SJCRH30 (cell line): ENCODE results near the gene DOCK10. TPM values are rescaled to one million over a fixed set of nuclear protein-coding genes. Genes with fewer than 3 reads are reported as not detected.

Experiments
- DNase-seq, 2 experiments: peaks; one replicate each; pipeline ENCODE4 v3.0.0-alpha.2; 2015 to 2020
- H3K27ac ChIP-seq: fragments of 250-450 bp; sonication (Bioruptor Pico); 2 replicates; pipeline ENCODE4 v1.5.1; 2020; ENCODE audit warnings: mild to moderate bottlenecking, moderate library complexity
- H3K27me3 ChIP-seq: fragments of 250-450 bp; sonication (Bioruptor Pico); 2 replicates; pipeline ENCODE4 v1.5.1; 2020; ENCODE audit warnings: mild to moderate bottlenecking, moderate library complexity
- H3K36me3 ChIP-seq: fragments of 250-450 bp; sonication (Bioruptor Pico); 2 replicates; pipeline ENCODE4 v1.5.1; 2020; ENCODE audit warnings: mild to moderate bottlenecking, moderate library complexity
- H3K4me1 ChIP-seq: fragments of 250-450 bp; sonication (Bioruptor Pico); 2 replicates; pipeline ENCODE4 v1.5.1; 2020; ENCODE audit warnings: mild to moderate bottlenecking, moderate library complexity
- H3K4me3 ChIP-seq: fragments of 250-450 bp; sonication (Bioruptor Pico); 2 replicates; pipeline ENCODE4 v1.5.1; 2020; ENCODE audit warnings: mild to moderate bottlenecking, moderate library complexity
- H3K9me3 ChIP-seq: fragments of 250-450 bp; sonication (Bioruptor Pico); replicated peaks from 2 replicates; pipeline ENCODE4 v1.5.1; 2020; ENCODE audit warnings: mild to moderate bottlenecking, moderate library complexity
- total RNA-seq: library from RNA; depleted of rRNA; stranded (reverse); fragments of >200 nt; shearing (Covaris generic); gene quantifications from 2 replicates; pipeline ENCODE4 v1.2.3, GENCODE V29; 2014

Gene DOCK10
- total RNA-seq, 1 experiment from 2014 or later = 12.3 TPM

DNA sequence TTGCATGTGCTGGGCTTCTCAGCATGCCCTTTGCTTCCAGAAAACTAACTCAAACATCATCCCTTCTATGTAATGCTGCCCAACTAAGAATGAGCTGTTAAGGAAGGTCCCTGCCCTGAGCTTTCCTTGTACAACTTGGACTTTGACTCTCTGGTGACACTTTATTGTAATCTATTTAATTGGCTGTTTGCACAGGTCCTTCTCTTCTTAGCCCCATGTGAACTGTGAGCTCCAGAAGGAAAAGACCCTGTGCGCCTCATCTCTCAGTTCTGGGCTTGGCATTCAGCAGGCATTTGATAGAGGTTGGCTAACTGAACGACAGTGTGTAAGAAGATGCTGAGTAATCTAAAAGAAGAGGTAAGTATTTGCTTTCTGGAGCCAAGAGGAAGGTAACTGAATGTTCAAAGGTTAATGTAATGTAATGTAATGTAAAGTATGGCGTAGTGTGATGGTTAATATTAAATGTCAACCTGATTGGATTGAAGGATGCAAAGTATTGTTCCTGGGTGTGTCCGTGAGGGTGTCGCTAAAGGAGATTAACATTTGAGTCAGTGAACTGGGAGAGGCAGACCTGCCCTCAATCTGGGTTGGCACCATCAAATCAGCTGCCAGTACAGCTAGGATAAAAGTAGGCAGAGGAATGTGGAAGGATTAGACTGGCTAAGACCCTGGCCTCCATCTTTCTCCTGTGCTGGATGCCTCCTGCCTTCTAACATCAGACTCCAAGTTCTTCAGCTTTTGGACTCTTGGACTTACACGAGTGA is 265.3 kb downstream of the DOCK10 start:
- Histone ChIP-seq H3K9me3 (no peaks in the 10 kb centered on the region), H3K36me3 (peaks cover 3% of the 10 kb centered on the region; the same call in 1 of the 2 replicates), H3K4me1 (peaks cover 10% of the 10 kb centered on the region), H3K4me3 (no peak overlapping the region), H3K27me3 (no peaks in the 10 kb centered on the region), H3K27ac (no peak overlapping the region)
- no peak for DNase-seq

GRCh38 chr2:224775647-224776046 is 266.6 kb downstream of the DOCK10 start:
- no peaks in the 10 kb centered on the region for H3K9me3 ChIP-seq
- H3K4me3 ChIP-seq = no peak overlapping the region
- peaks cover 3% of the 10 kb centered on the region; the same call in 1 of the 2 replicates for H3K36me3 ChIP-seq
- no peak overlapping the region for H3K27ac ChIP-seq
- H3K4me1 ChIP-seq = peaks cover 10% of the 10 kb centered on the region
- DNase-seq = no peak
- no peaks in the 10 kb centered on the region for H3K27me3 ChIP-seq

- Histone ChIP-seq H3K4me3 (no peak overlapping the region), H3K27ac (no peak overlapping the region), H3K27me3 (no peaks in the 10 kb centered on the region), H3K9me3 (no peaks in the 10 kb centered on the region), H3K36me3 (peaks cover 3% of the 10 kb centered on the region; the same call in 1 of the 2 replicates), H3K4me1 (peaks cover 10% of the 10 kb centered on the region)
- no peak for DNase-seq
These were observed 267.5 kb downstream of the DOCK10 start for GRCh38 chr2:224774735-224775134.

GRCh38 chr2:224772494-224772893 is 269.8 kb downstream of the DOCK10 start:
- Histone ChIP-seq H3K27me3 (no peaks in the 10 kb centered on the region), H3K4me3 (no peak overlapping the region), H3K9me3 (no peaks in the 10 kb centered on the region), H3K4me1 (no peaks in the 10 kb centered on the region), H3K27ac (no peak overlapping the region), H3K36me3 (peaks cover 3% of the 10 kb centered on the region; the same call in 1 of the 2 replicates)
- no peak for DNase-seq

GRCh38 chr2:224769489-224769888 is 272.8 kb downstream of the DOCK10 start:
- Histone ChIP-seq H3K4me1 (no peaks in the 10 kb centered on the region), H3K4me3 (no peak overlapping the region), H3K27ac (no peak overlapping the region), H3K9me3 (no peaks in the 10 kb centered on the region; the same call in 1 of the 2 replicates), H3K27me3 (no peaks in the 10 kb centered on the region), H3K36me3 (peaks cover 7% of the 10 kb centered on the region; the same call in 1 of the 2 replicates)
- DNase-seq = no peak

DNA sequence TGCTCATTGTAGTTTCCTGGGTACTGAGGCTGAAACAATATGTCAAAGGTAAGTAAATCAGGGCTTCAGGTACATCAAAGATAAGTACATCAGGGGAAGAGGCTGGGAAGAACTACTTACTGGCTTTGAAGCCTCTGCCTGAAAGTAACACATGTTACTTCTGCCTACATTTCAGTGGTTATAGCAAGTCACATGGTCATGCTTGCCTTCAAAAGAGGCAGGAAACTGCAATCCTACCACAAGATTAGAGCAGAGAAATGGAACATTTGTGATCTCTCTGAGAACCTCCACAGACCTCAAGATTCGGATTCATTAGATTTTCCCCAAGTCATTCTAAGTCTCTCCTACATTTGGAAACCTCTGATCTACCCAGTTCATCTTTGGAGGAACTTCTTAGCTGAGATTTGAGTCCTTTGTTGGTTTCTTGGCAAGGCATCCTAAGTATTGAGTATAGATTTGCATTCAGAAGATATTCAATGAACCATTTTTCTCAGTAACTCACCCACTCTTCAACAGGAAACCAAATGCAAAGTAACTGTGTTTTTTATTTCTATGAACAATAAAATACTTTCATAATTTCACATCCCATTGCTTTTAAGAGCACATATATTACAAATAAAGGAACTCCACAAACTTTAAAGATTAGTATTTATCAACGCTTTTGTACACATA is 277.6 kb downstream of the DOCK10 start:
- H3K36me3 ChIP-seq = 0 out of 2 replicates have a peak, but pooled peaks cover 3% of the 10 kb centered on the region

DNA sequence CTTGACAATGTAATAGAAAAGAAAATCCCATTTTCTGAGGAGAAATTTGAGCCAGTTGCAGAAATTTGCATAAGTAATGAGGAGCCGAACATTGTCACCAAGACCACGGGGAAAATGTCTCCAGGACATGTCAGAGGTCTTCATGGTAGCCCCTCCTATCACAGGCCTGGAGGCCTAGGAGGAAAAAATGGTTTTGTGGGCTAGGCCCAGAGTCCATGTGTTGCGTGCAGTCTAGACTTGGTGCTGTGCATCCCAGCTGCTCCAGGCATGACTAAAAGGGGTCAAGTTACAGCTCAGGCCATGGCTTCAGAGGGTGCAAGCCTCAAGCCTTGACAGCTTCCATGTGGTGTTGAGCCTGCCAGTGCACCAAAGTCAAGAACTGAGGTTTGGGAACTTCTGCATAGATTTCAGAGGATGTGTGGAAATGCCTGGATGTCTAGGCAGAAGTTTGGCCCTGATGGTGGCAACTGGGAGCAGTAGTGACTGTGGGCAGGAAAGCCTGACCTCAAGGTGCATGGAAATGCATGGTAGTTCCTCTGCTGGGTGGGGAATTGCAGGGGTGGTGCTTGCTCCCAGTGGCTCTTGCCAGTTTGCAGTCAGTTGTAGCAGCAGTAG is 284.2 kb downstream of the DOCK10 start:
- no peaks in the 10 kb centered on the region for H3K36me3 ChIP-seq
- H3K4me3 ChIP-seq = no peak overlapping the region
- H3K4me1 ChIP-seq = no peaks in the 10 kb centered on the region
- H3K27me3 ChIP-seq = no peaks in the 10 kb centered on the region
- peaks cover 16% of the 10 kb centered on the region for H3K9me3 ChIP-seq
- H3K27ac ChIP-seq = no peak overlapping the region
- DNase-seq = no peak

More for the DNA sequence above, 277.6 kb downstream of the DOCK10 start:
- Histone ChIP-seq H3K4me3 (no peak overlapping the region), H3K9me3 (no peaks in the 10 kb centered on the region; the same call in 1 of the 2 replicates), H3K27ac (no peak overlapping the region), H3K27me3 (no peaks in the 10 kb centered on the region), H3K4me1 (no peaks in the 10 kb centered on the region)
- DNase-seq = no peak

- DNase-seq = no peak
- 0 out of 2 replicates have a peak, but pooled peaks cover 2% of the 10 kb centered on the region for H3K27me3 ChIP-seq
- H3K27ac ChIP-seq = no peak overlapping the region
- no peaks in the 10 kb centered on the region for H3K36me3 ChIP-seq
- peaks cover 5% of the 10 kb centered on the region; the same call in 1 of the 2 replicates for H3K4me1 ChIP-seq
- no peak overlapping the region for H3K4me3 ChIP-seq
- H3K9me3 ChIP-seq = peaks cover 16% of the 10 kb centered on the region
These were observed 288.3 kb downstream of the DOCK10 start for GRCh38 chr2:224753743-224754540.

GRCh38 chr2:224751996-224752698 is 290.1 kb downstream of the DOCK10 start:
- Histone ChIP-seq H3K27me3 (0 out of 2 replicates have a peak, but pooled peaks cover 2% of the 10 kb centered on the region), H3K9me3 (peaks cover 6% of the 10 kb centered on the region), H3K4me3 (no peak overlapping the region), H3K4me1 (peaks cover 5% of the 10 kb centered on the region; the same call in 1 of the 2 replicates), H3K27ac (no peak overlapping the region), H3K36me3 (no peaks in the 10 kb centered on the region)
- DNase-seq = peak in 1 of 2 experiments; percentile 45

GRCh38 chr2:224749136-224749535 is 293.1 kb downstream of the DOCK10 start:
- H3K4me3 ChIP-seq = no peak overlapping the region
- H3K27me3 ChIP-seq = 0 out of 2 replicates have a peak, but pooled peaks cover 2% of the 10 kb centered on the region
- H3K4me1 ChIP-seq = peaks cover 5% of the 10 kb centered on the region; the same call in 1 of the 2 replicates
- peak in 1 of 2 experiments; percentile 29 for DNase-seq
- H3K36me3 ChIP-seq = no peaks in the 10 kb centered on the region
- no peak overlapping the region for H3K27ac ChIP-seq
- H3K9me3 ChIP-seq = no peaks in the 10 kb centered on the region

GRCh38 chr2:224747765-224748164 is 294.5 kb downstream of the DOCK10 start:
- Histone ChIP-seq H3K4me3 (no peak overlapping the region), H3K27ac (no peak overlapping the region), H3K27me3 (0 out of 2 replicates have a peak, but pooled peaks cover 2% of the 10 kb centered on the region), H3K36me3 (no peaks in the 10 kb centered on the region), H3K4me1 (peaks cover 10% of the 10 kb centered on the region), H3K9me3 (no peaks in the 10 kb centered on the region)
- no peak for DNase-seq

DNA sequence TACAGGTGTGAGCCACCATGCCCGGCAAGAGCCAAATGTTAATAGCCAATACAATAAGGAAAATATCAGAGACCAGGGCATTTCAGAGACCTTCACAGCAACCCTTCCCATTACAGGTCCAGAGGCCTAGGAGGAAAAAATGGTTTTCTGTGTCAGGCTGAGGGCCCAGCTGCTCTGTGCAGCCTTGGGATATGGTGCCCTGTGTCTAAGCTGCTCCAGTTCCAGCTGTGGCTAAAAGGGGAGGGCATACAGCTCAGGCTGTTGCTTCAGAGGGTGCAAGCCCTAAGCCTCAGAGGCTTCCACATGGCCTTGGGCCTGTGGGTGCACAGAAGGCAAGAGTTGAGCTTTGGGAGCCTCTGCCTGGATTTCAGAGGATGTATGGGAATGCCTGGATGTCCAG is 306.0 kb downstream of the DOCK10 start:
- H3K9me3 ChIP-seq = peaks cover 17% of the 10 kb centered on the region
- no peaks in the 10 kb centered on the region for H3K4me1 ChIP-seq
- H3K27me3 ChIP-seq = no peaks in the 10 kb centered on the region
- no peak overlapping the region for H3K27ac ChIP-seq
- H3K4me3 ChIP-seq = no peak overlapping the region
- no peaks in the 10 kb centered on the region for H3K36me3 ChIP-seq
- DNase-seq = no peak

DNA sequence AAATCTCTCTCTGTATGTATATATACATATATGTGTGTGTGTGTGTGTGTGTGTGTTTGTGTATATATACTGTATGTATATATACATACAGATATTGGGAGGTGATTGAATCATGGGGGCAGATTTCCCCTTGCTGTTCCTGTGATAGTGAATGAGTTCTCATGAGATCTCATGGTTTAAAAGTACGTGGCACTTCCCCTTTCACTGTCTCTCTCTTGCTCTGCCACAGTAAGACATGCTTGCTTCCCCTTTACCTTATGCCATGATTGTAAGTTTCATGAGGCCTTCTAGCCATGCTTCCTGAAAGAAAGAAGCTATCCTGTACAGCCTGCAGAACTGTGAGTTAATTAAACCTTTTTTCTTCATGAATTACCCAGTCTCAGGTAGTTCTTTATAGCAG is 307.3 kb downstream of the DOCK10 start:
- H3K27me3 ChIP-seq = no peaks in the 10 kb centered on the region
- no peaks in the 10 kb centered on the region for H3K36me3 ChIP-seq
- no peak overlapping the region for H3K4me3 ChIP-seq
- no peak overlapping the region for H3K27ac ChIP-seq
- no peak for DNase-seq
- no peaks in the 10 kb centered on the region for H3K4me1 ChIP-seq
- H3K9me3 ChIP-seq = peaks cover 17% of the 10 kb centered on the region

- Histone ChIP-seq H3K36me3 (no peaks in the 10 kb centered on the region), H3K27ac (no peak overlapping the region), H3K27me3 (no peaks in the 10 kb centered on the region), H3K9me3 (peaks cover 16% of the 10 kb centered on the region), H3K4me3 (no peak overlapping the region), H3K4me1 (no peaks in the 10 kb centered on the region)
- no peak for DNase-seq
These were observed 310.6 kb downstream of the DOCK10 start for GRCh38 chr2:224731665-224732064.
